ENCODE measurements around the gene ACKR3.

- TF ChIP-seq CTCF (IDR thresholded peaks at IDR 0.05), result no peak
- no peak for TF ChIP-seq POLR2A (IDR thresholded peaks at IDR 0.05)
Measured at GRCh38 chr2:236561874-236562273, 7.8 kb upstream of the ACKR3 start.

Data from vagina (tissue), 2 donors.